Lower leg skin (tissue), 3 donors: ENCODE measurements around the gene SLFN12L.

Experiments
- POLR2A ChIP-seq, 2 donors: fragments of 450-650 bp; IDR thresholded peaks; one replicate each; pipeline ENCODE4 v1.6.1; 2016 to 2017; ENCODE audit warnings: antibody characterized with exemption in 2 of 2, mild to moderate bottlenecking in 1 of 2, moderate library complexity in 1 of 2
- TF ChIP-seq, protein P1 (sequence below), 3 donors: fragments of 450-650 bp; IDR thresholded peaks; one replicate each; pipeline ENCODE4 v1.5.1; 2016; ENCODE audit warnings: antibody characterized with exemption in 3 of 3, mild to moderate bottlenecking in 3 of 3, moderate library complexity in 2 of 3

DNA sequence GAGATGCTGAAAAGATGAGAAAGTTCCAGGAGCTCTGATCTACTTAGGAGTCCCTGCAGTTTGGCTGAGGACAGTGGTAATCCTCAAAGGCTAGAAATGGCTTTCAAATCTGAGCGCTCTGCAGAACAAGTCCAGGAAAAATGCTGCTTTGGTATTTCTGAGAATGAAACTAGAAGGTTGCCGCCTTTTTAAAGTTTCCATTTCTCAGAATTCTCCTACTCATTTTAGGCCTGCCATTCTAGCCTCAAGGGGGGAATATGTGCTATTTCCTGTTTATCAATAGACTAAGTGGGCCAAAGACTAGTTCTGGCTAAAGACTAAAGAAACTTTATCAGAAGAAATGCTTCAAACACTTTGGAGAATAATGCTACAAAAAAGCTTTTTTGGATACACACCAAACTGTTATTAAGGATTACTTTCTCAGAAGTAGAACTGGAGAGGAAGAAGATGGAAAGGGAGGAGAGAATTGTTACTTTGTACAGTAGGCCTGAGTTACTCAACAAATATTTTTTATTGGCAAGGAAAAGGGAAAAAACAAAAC is at the start of gene SLFN12L:
- TF ChIP-seq, protein P1, sequence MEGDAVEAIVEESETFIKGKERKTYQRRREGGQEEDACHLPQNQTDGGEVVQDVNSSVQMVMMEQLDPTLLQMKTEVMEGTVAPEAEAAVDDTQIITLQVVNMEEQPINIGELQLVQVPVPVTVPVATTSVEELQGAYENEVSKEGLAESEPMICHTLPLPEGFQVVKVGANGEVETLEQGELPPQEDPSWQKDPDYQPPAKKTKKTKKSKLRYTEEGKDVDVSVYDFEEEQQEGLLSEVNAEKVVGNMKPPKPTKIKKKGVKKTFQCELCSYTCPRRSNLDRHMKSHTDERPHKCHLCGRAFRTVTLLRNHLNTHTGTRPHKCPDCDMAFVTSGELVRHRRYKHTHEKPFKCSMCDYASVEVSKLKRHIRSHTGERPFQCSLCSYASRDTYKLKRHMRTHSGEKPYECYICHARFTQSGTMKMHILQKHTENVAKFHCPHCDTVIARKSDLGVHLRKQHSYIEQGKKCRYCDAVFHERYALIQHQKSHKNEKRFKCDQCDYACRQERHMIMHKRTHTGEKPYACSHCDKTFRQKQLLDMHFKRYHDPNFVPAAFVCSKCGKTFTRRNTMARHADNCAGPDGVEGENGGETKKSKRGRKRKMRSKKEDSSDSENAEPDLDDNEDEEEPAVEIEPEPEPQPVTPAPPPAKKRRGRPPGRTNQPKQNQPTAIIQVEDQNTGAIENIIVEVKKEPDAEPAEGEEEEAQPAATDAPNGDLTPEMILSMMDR (IDR thresholded peaks at IDR 0.05), result no peak
- TF ChIP-seq POLR2A (IDR thresholded peaks at IDR 0.05), result no peak
